Prostate gland (tissue), 2 donors: ENCODE results near the gene OR1L8.

ENCODE experiments used
- CTCF ChIP-seq, 4 experiments: fragments of 200-600 bp in 2 of 4; fragments of 450-650 bp in 2 of 4; sonication (generic) in 2 of 4; IDR thresholded peaks; 1 replicate in 3 of 4; 2 replicates in 1 of 4; pipeline ENCODE4 v1.5.1; 2016 to 2019; ENCODE audit warnings: antibody characterized with exemption in 4 of 4, mild to moderate bottlenecking in 2 of 4, moderate library complexity in 2 of 4
- POLR2A ChIP-seq: fragments of 450-650 bp; IDR thresholded peaks from one replicate; pipeline ENCODE4 v1.6.1; 2016; ENCODE audit warnings: antibody characterized with exemption, mild to moderate bottlenecking
- POLR2AphosphoS5 ChIP-seq: sonication (generic); formaldehyde crosslinking; IDR thresholded peaks from one replicate; pipeline ENCODE4 v1.6.1; 2017; ENCODE audit warnings: antibody characterized with exemption

GRCh38 chr9:122606587-122606986, 23.4 kb upstream of the OR1L8 start:
- TF ChIP-seq CTCF (IDR thresholded peaks at IDR 0.05) (no peak), POLR2AphosphoS5 (no peak), POLR2A (no peak)
